GM23338 (cell line): ENCODE measurements around the gene GCK. TPM values are rescaled to one million over a fixed set of nuclear protein-coding genes. Genes with fewer than 3 reads are reported as not detected.
A peak's percentile ranks its signal among the peaks of the same experiment; 100 is the strongest.

ENCODE experiments used
- ATAC-seq: fragments of 200-7000 bp; cut with Tn5 transposase; 3 replicates; pipeline ENCODE4 v1.9.1; 2020
- DNase-seq: peaks from one replicate; pipeline ENCODE4 v3.0.0-alpha.2; 2015; ENCODE audit warnings: low spot score
- H2AFZ ChIP-seq: fragments of 200-600 bp; sonication (generic); 2 replicates; pipeline ENCODE4 v1.8.0; 2016; ENCODE audit warnings: antibody characterized with exemption, mild to moderate bottlenecking, moderate library complexity
- H3F3A ChIP-seq: fragments of 200-600 bp; sonication (generic); replicated peaks from 2 replicates; pipeline ENCODE4 v1.8.0; 2017; ENCODE audit warnings: antibody characterized with exemption, mixed run types, low read depth
- H3K27ac ChIP-seq: fragments of 200-600 bp; sonication (generic); 2 replicates; pipeline ENCODE4 v1.6.1; 2016; ENCODE audit warnings: low read depth
- H3K27me3 ChIP-seq: fragments of 200-600 bp; sonication (generic); 2 replicates; pipeline ENCODE4 v1.8.0; 2016; ENCODE audit warnings: mild to moderate bottlenecking, mixed run types, moderate library complexity; ENCODE audit not compliant: insufficient read depth
- H3K36me3 ChIP-seq: fragments of 200-600 bp; sonication (generic); 2 replicates; pipeline ENCODE4 v1.8.0; 2016; ENCODE audit warnings: mild to moderate bottlenecking; ENCODE audit not compliant: insufficient read depth
- H3K4me1 ChIP-seq: fragments of 200-600 bp; sonication (generic); 2 replicates; pipeline ENCODE4 v1.8.0; 2016; ENCODE audit warnings: mild to moderate bottlenecking, moderate library complexity; ENCODE audit not compliant: insufficient read depth
- H3K4me2 ChIP-seq: fragments of 200-600 bp; sonication (generic); 2 replicates; pipeline ENCODE4 v1.7.1; 2017; ENCODE audit warnings: mixed run types
- H3K4me3 ChIP-seq: fragments of 200-600 bp; sonication (generic); 2 replicates; pipeline ENCODE4 v1.6.1; 2016; ENCODE audit warnings: mixed run types
- H3K79me2 ChIP-seq: fragments of 200-600 bp; sonication (generic); replicated peaks from 2 replicates; pipeline ENCODE4 v1.8.0; 2017; ENCODE audit warnings: mild to moderate bottlenecking; ENCODE audit not compliant: insufficient read depth
- H3K9me2 ChIP-seq: fragments of 200-600 bp; sonication (generic); 2 replicates; pipeline ENCODE4 v1.8.0; 2017; ENCODE audit not compliant: insufficient read depth
- H4K20me1 ChIP-seq: fragments of 200-600 bp; sonication (generic); replicated peaks from 2 replicates; pipeline ENCODE4 v1.8.0; 2017; ENCODE audit warnings: mild to moderate bottlenecking; ENCODE audit not compliant: insufficient read depth
- H3K27ac Mint-ChIP-seq: 2 replicates; pipeline ENCODE4 v1.8.0; 2020; ENCODE audit warnings: inconsistent platforms, mild to moderate bottlenecking, moderate library complexity, mixed read lengths
- H3K27me3 Mint-ChIP-seq: 3 replicates; pipeline ENCODE4 v1.8.0; 2022; ENCODE audit warnings: low read depth, mild to moderate bottlenecking, moderate library complexity, mixed read lengths, inconsistent platforms; ENCODE audit not compliant: insufficient read depth, poor library complexity
- H3K36me3 Mint-ChIP-seq: 3 replicates; pipeline ENCODE4 v1.8.0; 2021; ENCODE audit warnings: low read depth, mild to moderate bottlenecking, inconsistent platforms, moderate library complexity, mixed read lengths
- H3K4me1 Mint-ChIP-seq: 3 replicates; pipeline ENCODE4 v1.8.0; 2020; ENCODE audit warnings: mild to moderate bottlenecking, inconsistent platforms, mixed read lengths
- H3K4me3 Mint-ChIP-seq: 3 replicates; pipeline ENCODE4 v1.8.0; 2021; ENCODE audit warnings: moderate library complexity, mild to moderate bottlenecking, inconsistent platforms, mixed read lengths
- H3K9me3 Mint-ChIP-seq: 3 replicates; pipeline ENCODE4 v1.8.0; 2020; ENCODE audit warnings: moderate library complexity, mild to moderate bottlenecking, inconsistent platforms, mixed read lengths
- CREB1 ChIP-seq: fragments of 250-450 bp; sonication (Bioruptor Pico); IDR thresholded peaks from 2 replicates; pipeline ENCODE4 v1.5.0; 2020; ENCODE audit warnings: low read depth, mild to moderate bottlenecking, moderate library complexity
- EZH2 ChIP-seq: fragments of 200-600 bp; sonication (generic); IDR thresholded peaks from one replicate; pipeline ENCODE4 v1.8.0; 2017; ENCODE audit warnings: antibody characterized with exemption, mild to moderate bottlenecking, low read depth; ENCODE audit not compliant: unreplicated experiment
- EZH2phosphoT487 ChIP-seq: fragments of 200-600 bp; sonication (generic); IDR thresholded peaks from one replicate; pipeline ENCODE4 v1.8.1; 2018; ENCODE audit warnings: antibody characterized with exemption; ENCODE audit not compliant: unreplicated experiment
- JUNB ChIP-seq: IDR thresholded peaks from one replicate; pipeline ENCODE4 v1.6.1; 2016; ENCODE audit warnings: antibody characterized with exemption; ENCODE audit not compliant: unreplicated experiment
- NANOG ChIP-seq: IDR thresholded peaks from 2 replicates; pipeline ENCODE4 v1.6.1; 2016; ENCODE audit warnings: antibody characterized with exemption, borderline replicate concordance
- POLR2AphosphoS5 ChIP-seq: IDR thresholded peaks from 2 replicates; pipeline ENCODE4 v1.6.1; 2016; ENCODE audit warnings: antibody characterized with exemption, low read depth
- STAT1 ChIP-seq: IDR thresholded peaks from one replicate; pipeline ENCODE4 v1.6.1; 2016; ENCODE audit warnings: antibody characterized with exemption; ENCODE audit not compliant: unreplicated experiment
- ZNF114 ChIP-seq: fragments of 250-450 bp; sonication (Bioruptor Pico); IDR thresholded peaks from 2 replicates; pipeline ENCODE4 v1.5.0; 2020; ENCODE audit warnings: mild to moderate bottlenecking, moderate library complexity
- ZNF331 ChIP-seq: fragments of 250-450 bp; sonication (Bioruptor Pico); IDR thresholded peaks from 2 replicates; pipeline ENCODE4 v1.5.0; 2020; ENCODE audit warnings: low read depth, mild to moderate bottlenecking, moderate library complexity
- polyA plus RNA-seq: library from polyadenylated mRNA; unstranded; fragments of >200 nt; fragmentation: Nextera tagmentation; extraction: Ambion mirVana; gene quantifications from 2 replicates; pipeline ENCODE4 v1.2.1, GENCODE V29; 2016
- total RNA-seq: library from RNA; depleted of rRNA; stranded (reverse); fragments of >200 nt; shearing (Covaris generic); gene quantifications from 2 replicates; pipeline ENCODE4 v1.2.3, GENCODE V29; 2014
- TF ChIP-seq, protein P1 (sequence below): IDR thresholded peaks from 2 replicates; pipeline ENCODE4 v1.6.1; 2016; ENCODE audit warnings: antibody characterized with exemption
- TF ChIP-seq, protein P2 (sequence below): IDR thresholded peaks from one replicate; pipeline ENCODE4 v1.6.1; 2018; ENCODE audit warnings: antibody characterized with exemption; ENCODE audit not compliant: unreplicated experiment
- TF ChIP-seq, protein P3 (sequence below), 2 experiments: fragments of 200-600 bp in 1 of 2; sonication (generic) in 1 of 2; conservative IDR thresholded peaks; 2 replicates each; pipeline versions ENCODE4 v1.5.1 to v1.6.1; 2016 to 2017; ENCODE audit warnings: antibody characterized with exemption in 2 of 2, low read depth in 2 of 2, mild to moderate bottlenecking in 2 of 2, moderate library complexity in 1 of 2

GCK gene
- total and polyA plus RNA-seq, 2 experiments from 2014 or later: 6.1 to 7.3 TPM

DNA sequence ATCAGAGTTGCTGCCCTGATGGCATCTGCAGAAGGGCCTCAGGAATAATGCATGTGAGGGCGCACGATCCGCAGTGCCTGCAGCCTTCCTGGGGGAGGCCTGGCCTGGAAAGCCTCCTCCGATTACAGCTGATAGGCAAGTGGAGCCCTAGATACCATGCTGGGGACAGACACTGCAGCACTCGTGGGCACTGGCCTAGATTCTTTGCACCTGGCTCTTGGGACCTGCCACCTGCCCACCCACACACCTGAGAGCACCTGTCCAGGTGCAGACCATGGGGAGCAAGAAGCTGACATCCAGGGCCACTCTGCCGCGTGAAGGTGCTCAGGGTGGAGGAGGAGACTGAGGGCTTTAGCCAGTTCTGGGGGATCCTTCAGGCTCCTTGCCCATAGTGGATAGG is 26.3 kb upstream of the GCK start:
- Histone ChIP-seq H3K4me1 (peaks cover 11% of the 10 kb centered on the region), H4K20me1 (0 out of 2 replicates have a peak, but pooled peaks cover 3% of the 10 kb centered on the region), H3F3A (no peaks in the 10 kb centered on the region), H3K27me3 (no peaks in the 10 kb centered on the region), H2AFZ (no peak overlapping the region), H3K79me2 (no peaks in the 10 kb centered on the region), H3K4me2 (no peak overlapping the region), H3K9me2 (no peaks in the 10 kb centered on the region), H3K36me3 (no peaks in the 10 kb centered on the region; the same call in 1 of the 2 replicates), H3K27ac (no peak overlapping the region), H3K4me3 (no peak overlapping the region)
- DNase-seq: no peak
- Mint-ChIP-seq H3K36me3 (peaks cover 20% of the 10 kb centered on the region), H3K27me3 (peaks cover 4% of the 10 kb centered on the region), H3K9me3 (no peaks in the 10 kb centered on the region), H3K4me1 (peaks cover 39% of the 10 kb centered on the region), H3K4me3 (no peak overlapping the region), H3K27ac (no peak overlapping the region)
- ATAC-seq: no peak
- TF ChIP-seq POLR2AphosphoS5 (no peak), EZH2 (no peak)

DNA sequence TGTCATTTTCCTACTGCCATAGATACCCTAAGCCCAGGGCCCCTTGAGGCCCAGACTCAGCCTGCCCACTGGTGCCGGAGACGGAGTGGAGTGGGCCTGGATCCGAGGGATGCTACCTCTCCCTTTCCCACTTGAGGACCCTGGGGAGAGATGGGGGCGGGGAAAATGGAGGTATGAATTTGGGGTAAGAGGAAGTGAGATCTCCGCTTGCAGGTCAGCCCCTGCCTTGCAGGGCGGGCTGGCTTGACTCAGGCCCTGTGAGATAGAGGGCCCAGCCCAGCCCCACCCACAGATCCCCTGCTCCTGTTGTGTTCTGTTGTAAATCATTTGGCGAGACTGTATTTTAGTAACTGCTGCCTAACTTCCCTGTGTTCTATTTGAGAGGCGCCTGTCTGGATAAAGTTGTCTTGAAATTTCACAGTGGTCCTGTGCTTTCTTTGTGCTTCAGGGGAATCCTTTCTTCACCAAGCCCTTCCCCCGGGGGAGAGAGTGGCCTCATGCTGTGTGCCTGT is 24.7 kb upstream of the GCK start:
- no peak overlapping the region for H2AFZ ChIP-seq
- Mint-ChIP-seq H3K36me3 (peaks cover 32% of the 10 kb centered on the region), H3K4me3 (no peak overlapping the region), H3K4me1 (peaks cover 35% of the 10 kb centered on the region), H3K9me3 (no peaks in the 10 kb centered on the region), H3K27ac (peak overlapping the region; percentile 87), H3K27me3 (peaks cover 4% of the 10 kb centered on the region)
- no peaks in the 10 kb centered on the region for H3K79me2 ChIP-seq
- H3K9me2 ChIP-seq: no peaks in the 10 kb centered on the region
- peaks cover 11% of the 10 kb centered on the region; the same call in 1 of the 2 replicates for H4K20me1 ChIP-seq
- peak overlapping the region; percentile 12; the same call in 1 of the 2 replicates for H3K27ac ChIP-seq
- H3K4me1 ChIP-seq: peaks cover 11% of the 10 kb centered on the region
- ATAC-seq (peak; percentile 10), DNase-seq (no peak)
- H3K27me3 ChIP-seq: no peaks in the 10 kb centered on the region
- H3K36me3 ChIP-seq: peaks cover 14% of the 10 kb centered on the region
- no peak overlapping the region for H3K4me2 ChIP-seq
- no peak overlapping the region for H3K4me3 ChIP-seq
- H3F3A ChIP-seq: no peaks in the 10 kb centered on the region
- TF ChIP-seq, protein P1, sequence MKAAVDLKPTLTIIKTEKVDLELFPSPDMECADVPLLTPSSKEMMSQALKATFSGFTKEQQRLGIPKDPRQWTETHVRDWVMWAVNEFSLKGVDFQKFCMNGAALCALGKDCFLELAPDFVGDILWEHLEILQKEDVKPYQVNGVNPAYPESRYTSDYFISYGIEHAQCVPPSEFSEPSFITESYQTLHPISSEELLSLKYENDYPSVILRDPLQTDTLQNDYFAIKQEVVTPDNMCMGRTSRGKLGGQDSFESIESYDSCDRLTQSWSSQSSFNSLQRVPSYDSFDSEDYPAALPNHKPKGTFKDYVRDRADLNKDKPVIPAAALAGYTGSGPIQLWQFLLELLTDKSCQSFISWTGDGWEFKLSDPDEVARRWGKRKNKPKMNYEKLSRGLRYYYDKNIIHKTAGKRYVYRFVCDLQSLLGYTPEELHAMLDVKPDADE: no peak
- TF ChIP-seq EZH2phosphoT487 (no peak), NANOG (no peak), JUNB (no peak), STAT1 (no peak), CREB1 (CRISPR knock-in tag) (no peak), ZNF331 (no peak), EZH2 (no peak), ZNF114 (CRISPR knock-in tag) (no peak), POLR2AphosphoS5 (no peak)
- TF ChIP-seq, protein P2, sequence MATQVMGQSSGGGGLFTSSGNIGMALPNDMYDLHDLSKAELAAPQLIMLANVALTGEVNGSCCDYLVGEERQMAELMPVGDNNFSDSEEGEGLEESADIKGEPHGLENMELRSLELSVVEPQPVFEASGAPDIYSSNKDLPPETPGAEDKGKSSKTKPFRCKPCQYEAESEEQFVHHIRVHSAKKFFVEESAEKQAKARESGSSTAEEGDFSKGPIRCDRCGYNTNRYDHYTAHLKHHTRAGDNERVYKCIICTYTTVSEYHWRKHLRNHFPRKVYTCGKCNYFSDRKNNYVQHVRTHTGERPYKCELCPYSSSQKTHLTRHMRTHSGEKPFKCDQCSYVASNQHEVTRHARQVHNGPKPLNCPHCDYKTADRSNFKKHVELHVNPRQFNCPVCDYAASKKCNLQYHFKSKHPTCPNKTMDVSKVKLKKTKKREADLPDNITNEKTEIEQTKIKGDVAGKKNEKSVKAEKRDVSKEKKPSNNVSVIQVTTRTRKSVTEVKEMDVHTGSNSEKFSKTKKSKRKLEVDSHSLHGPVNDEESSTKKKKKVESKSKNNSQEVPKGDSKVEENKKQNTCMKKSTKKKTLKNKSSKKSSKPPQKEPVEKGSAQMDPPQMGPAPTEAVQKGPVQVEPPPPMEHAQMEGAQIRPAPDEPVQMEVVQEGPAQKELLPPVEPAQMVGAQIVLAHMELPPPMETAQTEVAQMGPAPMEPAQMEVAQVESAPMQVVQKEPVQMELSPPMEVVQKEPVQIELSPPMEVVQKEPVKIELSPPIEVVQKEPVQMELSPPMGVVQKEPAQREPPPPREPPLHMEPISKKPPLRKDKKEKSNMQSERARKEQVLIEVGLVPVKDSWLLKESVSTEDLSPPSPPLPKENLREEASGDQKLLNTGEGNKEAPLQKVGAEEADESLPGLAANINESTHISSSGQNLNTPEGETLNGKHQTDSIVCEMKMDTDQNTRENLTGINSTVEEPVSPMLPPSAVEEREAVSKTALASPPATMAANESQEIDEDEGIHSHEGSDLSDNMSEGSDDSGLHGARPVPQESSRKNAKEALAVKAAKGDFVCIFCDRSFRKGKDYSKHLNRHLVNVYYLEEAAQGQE: no peak
- TF ChIP-seq, protein P3, sequence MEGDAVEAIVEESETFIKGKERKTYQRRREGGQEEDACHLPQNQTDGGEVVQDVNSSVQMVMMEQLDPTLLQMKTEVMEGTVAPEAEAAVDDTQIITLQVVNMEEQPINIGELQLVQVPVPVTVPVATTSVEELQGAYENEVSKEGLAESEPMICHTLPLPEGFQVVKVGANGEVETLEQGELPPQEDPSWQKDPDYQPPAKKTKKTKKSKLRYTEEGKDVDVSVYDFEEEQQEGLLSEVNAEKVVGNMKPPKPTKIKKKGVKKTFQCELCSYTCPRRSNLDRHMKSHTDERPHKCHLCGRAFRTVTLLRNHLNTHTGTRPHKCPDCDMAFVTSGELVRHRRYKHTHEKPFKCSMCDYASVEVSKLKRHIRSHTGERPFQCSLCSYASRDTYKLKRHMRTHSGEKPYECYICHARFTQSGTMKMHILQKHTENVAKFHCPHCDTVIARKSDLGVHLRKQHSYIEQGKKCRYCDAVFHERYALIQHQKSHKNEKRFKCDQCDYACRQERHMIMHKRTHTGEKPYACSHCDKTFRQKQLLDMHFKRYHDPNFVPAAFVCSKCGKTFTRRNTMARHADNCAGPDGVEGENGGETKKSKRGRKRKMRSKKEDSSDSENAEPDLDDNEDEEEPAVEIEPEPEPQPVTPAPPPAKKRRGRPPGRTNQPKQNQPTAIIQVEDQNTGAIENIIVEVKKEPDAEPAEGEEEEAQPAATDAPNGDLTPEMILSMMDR (conservative IDR thresholded peaks at IDR 0.05; ENCODE audit: low read depth in 2 of 2): no peak
